Lower leg skin (tissue), 3 donors: ENCODE results near the gene DCAF11.

Source experiments
- CTCF ChIP-seq, 3 donors: fragments of 450-650 bp; IDR thresholded peaks; one replicate each; pipeline ENCODE4 v1.5.1; 2016; ENCODE audit warnings: antibody characterized with exemption in 3 of 3, mild to moderate bottlenecking in 3 of 3, moderate library complexity in 2 of 3
- POLR2A ChIP-seq, 2 donors: fragments of 450-650 bp; IDR thresholded peaks; one replicate each; pipeline ENCODE4 v1.6.1; 2016 to 2017; ENCODE audit warnings: antibody characterized with exemption in 2 of 2, mild to moderate bottlenecking in 1 of 2, moderate library complexity in 1 of 2

- TF ChIP-seq POLR2A (IDR thresholded peaks at IDR 0.05) (no peak), CTCF (IDR thresholded peaks at IDR 0.05) (no peak)
Observed at GRCh38 chr14:24085215-24085614, 29.4 kb upstream of the DCAF11 start.
